IMR-90 (cell line): Measurements from ENCODE around the gene MEX3B. TPM values are rescaled to one million over a fixed set of nuclear protein-coding genes. Genes with fewer than 3 reads are reported as not detected.

Experiments
- ATAC-seq: fragments of 200-7000 bp; cut with Tn5 transposase; 2 replicates; pipeline ENCODE4 v1.9.1; 2020; ENCODE audit warnings: low read depth, mild to moderate bottlenecking, moderate library complexity
- BruUV-seq: library from RNA; stranded (reverse); fragments of 400-500 nt; replicated peaks from 2 replicates; lab custom pipeline; 2021; lab: Mats Ljungman, UMichigan
- CTCF ChIA-PET: fragments of 300-600 bp; formaldehyde crosslinking; extraction: SDS; loops from one replicate; lab custom pipeline; 2021; ENCODE audit warnings: antibody characterized with exemption; lab: Yijun Ruan, JAX
- POLR2A ChIA-PET: fragments of 300-600 bp; sonication (Branson Sonifier 250); formaldehyde crosslinking; loops from one replicate; lab custom pipeline; 2022; ENCODE audit warnings: antibody characterized with exemption; ENCODE audit not compliant: unreplicated experiment; lab: Charles Lee
- DNase-seq: peaks from one replicate; pipeline ENCODE4 v3.0.0; 2013
- H2AFZ ChIP-seq: replicated peaks from 2 replicates; pipeline ENCODE3; 2013; ENCODE audit warnings: low read length, mild to moderate bottlenecking; ENCODE audit not compliant: poor library complexity
- H2AK5ac ChIP-seq: 2 replicates; pipeline ENCODE4 v1.6.1; 2013; ENCODE audit warnings: low read depth, low read length, inconsistent platforms
- H2AK9ac ChIP-seq: replicated peaks from 2 replicates; pipeline ENCODE3; 2013; ENCODE audit warnings: mild to moderate bottlenecking, low read depth, low read length, moderate library complexity; ENCODE audit not compliant: poor library complexity
- H2BK120ac ChIP-seq: 2 replicates; pipeline ENCODE4 v1.6.1; 2013; ENCODE audit warnings: low read depth, low read length, inconsistent platforms
- H2BK15ac ChIP-seq: 3 replicates; pipeline ENCODE4 v1.6.1; 2013; ENCODE audit warnings: low read depth, low read length, inconsistent platforms
- H2BK20ac ChIP-seq: 2 replicates; pipeline ENCODE4 v1.6.1; 2013; ENCODE audit warnings: low read depth, mild to moderate bottlenecking, inconsistent platforms, low read length, moderate library complexity
- H2BK5ac ChIP-seq: 2 replicates; pipeline ENCODE4 v1.6.1; 2013; ENCODE audit warnings: mild to moderate bottlenecking, low read depth, low read length, inconsistent platforms; ENCODE audit not compliant: poor library complexity, severe bottlenecking
- H3K14ac ChIP-seq: replicated peaks from 2 replicates; pipeline ENCODE4 v1.6.1; 2013; ENCODE audit warnings: low read depth, low read length, inconsistent platforms
- H3K18ac ChIP-seq: 2 replicates; pipeline ENCODE4 v1.6.1; 2013; ENCODE audit warnings: low read depth, low read length, control low read depth
- H3K23ac ChIP-seq: 2 replicates; pipeline ENCODE4 v1.6.1; 2013; ENCODE audit warnings: low read depth, low read length, inconsistent platforms
- H3K27ac ChIP-seq: 2 replicates; pipeline ENCODE4 v1.5.1; 2013; ENCODE audit warnings: mild to moderate bottlenecking, control low read depth, low read length; ENCODE audit not compliant: insufficient read depth
- H3K27me3 ChIP-seq: 2 replicates; pipeline ENCODE4 v1.6.1; 2013; ENCODE audit warnings: low read length; ENCODE audit not compliant: control insufficient read depth, insufficient read depth
- H3K36me3 ChIP-seq: 2 replicates; pipeline ENCODE4 v1.6.1; 2013; ENCODE audit warnings: low read length, mixed read lengths; ENCODE audit not compliant: control insufficient read depth, insufficient read depth
- H3K4ac ChIP-seq: 2 replicates; pipeline ENCODE4 v1.6.1; 2013; ENCODE audit warnings: low read depth, low read length, inconsistent platforms
- H3K4me1 ChIP-seq: 2 replicates; pipeline ENCODE4 v1.6.1; 2013; ENCODE audit warnings: low read length, mixed read lengths; ENCODE audit not compliant: control insufficient read depth, insufficient read depth
- H3K4me2 ChIP-seq: 2 replicates; pipeline ENCODE4 v1.6.1; 2013; ENCODE audit warnings: low read depth, mild to moderate bottlenecking, control low read depth, low read length, moderate library complexity
- H3K4me3 ChIP-seq: 2 replicates; pipeline ENCODE4 v1.5.1; 2013; ENCODE audit warnings: low read depth, mild to moderate bottlenecking, control low read depth, low read length, moderate library complexity; ENCODE audit not compliant: insufficient read depth
- H3K56ac ChIP-seq: 2 replicates; pipeline ENCODE4 v1.6.1; 2013; ENCODE audit warnings: low read length, inconsistent platforms; ENCODE audit not compliant: insufficient read depth; ENCODE audit errors: extremely low read depth
- H3K79me1 ChIP-seq, 2 experiments: 2 replicates each; pipeline ENCODE4 v1.6.1; 2013; ENCODE audit warnings: low read length in 2 of 2, inconsistent platforms in 1 of 2, low read depth in 1 of 2
- H3K9ac ChIP-seq: 2 replicates; pipeline ENCODE4 v1.6.1; 2013; ENCODE audit warnings: low read depth, low read length, control low read depth
- H3K9me1 ChIP-seq: 2 replicates; pipeline ENCODE4 v1.6.1; 2013; ENCODE audit warnings: low read length, inconsistent platforms; ENCODE audit not compliant: insufficient read depth
- H3K9me3 ChIP-seq: 2 replicates; pipeline ENCODE4 v1.6.1; 2013; ENCODE audit warnings: low read length; ENCODE audit not compliant: control insufficient read depth, insufficient read depth
- H4K20me1 ChIP-seq: 2 replicates; pipeline ENCODE4 v1.6.1; 2013; ENCODE audit warnings: low read length, inconsistent platforms; ENCODE audit not compliant: insufficient read depth
- H4K5ac ChIP-seq: 2 replicates; pipeline ENCODE4 v1.6.1; 2013; ENCODE audit warnings: mild to moderate bottlenecking, low read depth, low read length, control low read depth
- H4K8ac ChIP-seq, 2 experiments: 2 replicates each; pipeline ENCODE4 v1.6.1; 2013; ENCODE audit warnings: low read depth in 2 of 2, low read length in 2 of 2, control low read depth in 1 of 2, inconsistent platforms in 1 of 2
- H4K91ac ChIP-seq: 2 replicates; pipeline ENCODE4 v1.6.1; 2013; ENCODE audit warnings: low read depth, low read length, inconsistent platforms; ENCODE audit not compliant: insufficient read depth
- BHLHE40 ChIP-seq: fragments of 150-350 bp; IDR thresholded peaks from 2 replicates; pipeline ENCODE4 v1.6.1; 2016; ENCODE audit warnings: mild to moderate bottlenecking, low read depth, low read length
- CTCF ChIP-seq: conservative IDR thresholded peaks from 2 replicates; pipeline ENCODE4 v1.5.1; 2012; ENCODE audit warnings: mild to moderate bottlenecking, low read depth, low read length, improper control_type of control experiment
- FOS ChIP-seq: fragments of 150-350 bp; IDR thresholded peaks from 2 replicates; pipeline ENCODE4 v1.6.1; 2016; ENCODE audit warnings: low read depth, low read length
- MAFK ChIP-seq: IDR thresholded peaks from 2 replicates; pipeline ENCODE4 v1.6.1; 2012; ENCODE audit warnings: low read depth, low read length, improper control_type of control experiment
- POLR2A ChIP-seq: IDR thresholded peaks from 2 replicates; pipeline ENCODE4 v1.6.1; 2012; ENCODE audit warnings: mild to moderate bottlenecking, low read depth, low read length
- RAD21 ChIP-seq: IDR thresholded peaks from 2 replicates; pipeline ENCODE4 v1.6.1; 2012; ENCODE audit warnings: low read length, improper control_type of control experiment
- WGBS, 2 experiments: methylation state at CpG; one replicate each; pipeline versions ENCODE4 v1.1.5 to v1.1.7; 2013; ENCODE audit warnings: missing lambda C conversion rate in 2 of 2; ENCODE audit not compliant: insufficient read length in 1 of 2; ENCODE audit errors: extremely low coverage in 2 of 2; 5-methylcytosine and 5-hydroxymethylcytosine counted together
- dilution Hi-C: fragments of 300-500 bp; cut with HindIII; formaldehyde crosslinking; loops from one replicate; pipeline ENCODE4 v1.14.3; 2018; ENCODE audit warnings: low sequenced_read_pairs; ENCODE audit not compliant: unreplicated experiment
- in situ Hi-C: fragments of 300-500 bp; cut with MboI; formaldehyde crosslinking; loops from 3 replicates; pipeline ENCODE4 v1.14.3; 2019; ENCODE audit warnings: low sequenced_read_pairs, inconsistent platforms, mixed read lengths
- intact Hi-C: fragments of 100-400 bp; cut with micrococcal nuclease; formaldehyde crosslinking; loops from 2 replicates; pipeline ENCODE4 v1.10.0; 2022
- polyA plus RNA-seq, 3 experiments: library from polyadenylated mRNA; depleted of rRNA; stranded (reverse); fragments of >200 nt; gene quantifications; 2 replicates each; pipeline ENCODE4 v1.2.3, GENCODE V29; 2012; ENCODE audit warnings: low replicate concordance in 1 of 3
- total RNA-seq: library from RNA; depleted of rRNA; stranded (reverse); fragments of >200 nt; gene quantifications from 2 replicates; pipeline ENCODE4 v1.2.3, GENCODE V29; 2012

MEX3B gene
- total and polyA plus RNA-seq, 2 of the 4 experiments (the other 2 are of a cell fraction) = 3.6 to 12.9 TPM

GRCh38 chr15:82047453-82048400, 1.9 kb upstream of the MEX3B start:
- H3K18ac ChIP-seq = peak overlapping the region; percentile 4; the same call in 1 of the 2 replicates
- peak overlapping the region; percentile 46 for H3K27ac ChIP-seq
- H2AFZ ChIP-seq = peak overlapping the region; percentile 93
- peak overlapping the region; percentile 35; the same call in 1 of the 2 replicates for H3K56ac ChIP-seq
- H3K14ac ChIP-seq = peak overlapping the region; percentile 43
- intact Hi-C loops (loop anchor here (1.0 to 10.0 kb wide), 8 partner anchors 55 to 772 kb away; no protein-coding TSS in a partner anchor), dilution Hi-C loops (no loop called here), in situ Hi-C loops (loop anchor here (10.0 kb wide), 2 partner anchors 153 to 573 kb away; no protein-coding TSS in a partner anchor)
- no peaks in the 10 kb centered on the region for H3K27me3 ChIP-seq
- no peaks in the 10 kb centered on the region for H3K9me1 ChIP-seq
- WGBS, 2 experiments = 9% methylated on average over 12 of the region's 56 CpGs; no CpG with 5 or more reads in 1 of the 2 experiments
- peaks cover 0 to 16% of the 10 kb centered on the region in 2 experiments; a peak in 1 of 4 replicates for H3K79me1 ChIP-seq
- TF ChIP-seq MAFK (no peak), RAD21 (no peak), BHLHE40 (no peak), FOS (no peak), CTCF (no peak), POLR2A (0 out of 2 replicates have a peak, but pooled peaks have one; percentile 21)
- peak overlapping the region; percentile 10; the same call in 1 of the 2 replicates for H4K5ac ChIP-seq
- POLR2A ChIA-PET = no interaction called here
- BruUV-seq = no TSS peak
- H4K91ac ChIP-seq = peak overlapping the region; percentile 62; the same call in 1 of the 2 replicates
- peaks cover 23% of the 10 kb centered on the region for H4K20me1 ChIP-seq
- no peak overlapping the region for H2BK20ac ChIP-seq
- peak; percentile 0 for ATAC-seq
- H3K4me2 ChIP-seq = peak overlapping the region; percentile 43
- H2AK9ac ChIP-seq = peak overlapping the region; percentile 93
- peak overlapping the region; percentile 8; the same call in 1 of the 2 replicates for H3K23ac ChIP-seq
- H2BK5ac ChIP-seq = peak overlapping the region; percentile 7
- H2AK5ac ChIP-seq = no peak overlapping the region
- H3K4me3 ChIP-seq = peak overlapping the region; percentile 56
- peak overlapping the region; percentile 63 for H3K4ac ChIP-seq
- peak overlapping the region; percentile 20; the same call in 1 of the 3 replicates for H2BK15ac ChIP-seq
- peak overlapping the region; percentile 68 for H2BK120ac ChIP-seq
- no peaks in the 10 kb centered on the region for H3K9me3 ChIP-seq
- peak overlapping the region; percentile 48 to 70 for H4K8ac ChIP-seq
- peaks cover 4% of the 10 kb centered on the region; the same call in 1 of the 2 replicates for H3K4me1 ChIP-seq
- CTCF ChIA-PET = interaction anchor here (1.2 kb wide), 1 partner anchor 56 kb away, joined by 3 read pairs; no protein-coding TSS in a partner anchor
- H3K36me3 ChIP-seq = peaks cover 14% of the 10 kb centered on the region; the same call in 1 of the 2 replicates
- peak; percentile 32 for DNase-seq
- peak overlapping the region; percentile 40 for H3K9ac ChIP-seq
